ENCODE data around the gene TP53I11. TPM values are rescaled to one million over a fixed set of nuclear protein-coding genes. Genes with fewer than 3 reads are reported as not detected.

The TP53I11 gene
- polyA plus RNA-seq, 3 donors: 11.0 to 13.2 (median 11.3) TPM

GRCh38 chr11:44928816-44929215, 21.9 kb downstream of the TP53I11 start:
- no peaks in the 10 kb centered on the region for H4K20me1 ChIP-seq (ENCODE audit: insufficient read depth, low read length)
- Mint-ChIP-seq H3K4me3 (no peak overlapping the region), H3K27me3 (ENCODE audit: low read depth in 3 of 3) (peaks cover 5 to 7% (median 7%) of the 10 kb centered on the region in 3 donors), H3K9me3 (no peaks in the 10 kb centered on the region), H3K36me3 (peaks cover under 1% of the 10 kb centered on the region in 2 donors), H3K4me1 (no peaks in the 10 kb centered on the region), H3K27ac (no peak overlapping the region)
- no peak overlapping the region for H3K27ac ChIP-seq (ENCODE audit: low read depth in 1 of 2, low read length in 2 of 2)
- no peaks in the 10 kb centered on the region for H3K4me1 ChIP-seq (ENCODE audit: control insufficient read depth in 1 of 2, insufficient read depth in 2 of 2, low read length in 2 of 2)
- no peak overlapping the region for H3K4me3 ChIP-seq (replicated peaks in 1 of 3; ENCODE audit: low read depth in 2 of 3, low read length in 3 of 3)
- WGBS (ENCODE audit: insufficient coverage): no CpG with 5 or more reads among the region's 4 CpGs
- no peak for DNase-seq
- no peaks in the 10 kb centered on the region for H3K9me3 ChIP-seq (replicated peaks in 1 of 2; ENCODE audit: control insufficient read depth in 1 of 2, insufficient read depth in 1 of 2, low read length in 2 of 2)
- intact Hi-C loops (cut with micrococcal nuclease): no loop called here
- peaks cover 0 to 3% of the 10 kb centered on the region in 2 donors for H3K36me3 ChIP-seq (replicated peaks in 1 of 2; ENCODE audit: control insufficient read depth in 1 of 2, insufficient read depth in 2 of 2, low read length in 2 of 2)
- H2AFZ ChIP-seq (ENCODE audit: insufficient read depth, low read depth, low read length, poor library complexity, severe bottlenecking): no peak overlapping the region
- H3K79me2 ChIP-seq (ENCODE audit: insufficient read depth, low read length): no peaks in the 10 kb centered on the region
- H3K4me2 ChIP-seq (replicated peaks; ENCODE audit: extremely low read depth, low read length, poor library complexity, severe bottlenecking): no peak overlapping the region
- no peaks in the 10 kb centered on the region for H3K27me3 ChIP-seq (ENCODE audit: control insufficient read depth in 2 of 2, insufficient read depth in 2 of 2, low read length in 2 of 2)
- no peak overlapping the region for H3K9ac ChIP-seq (ENCODE audit: insufficient read depth, low read length, poor library complexity, severe bottlenecking)
- TF ChIP-seq CTCF (IDR thresholded peaks at IDR 0.05): no peak

- H3K4me3 ChIP-seq (replicated peaks in 1 of 3; ENCODE audit: low read depth in 2 of 3, low read length in 3 of 3): no peak overlapping the region
- no peaks in the 10 kb centered on the region for H3K36me3 ChIP-seq (replicated peaks in 1 of 2; ENCODE audit: control insufficient read depth in 1 of 2, insufficient read depth in 2 of 2, low read length in 2 of 2)
- no peaks in the 10 kb centered on the region for H3K27me3 ChIP-seq (ENCODE audit: control insufficient read depth in 2 of 2, insufficient read depth in 2 of 2, low read length in 2 of 2)
- Mint-ChIP-seq H3K36me3 (no peaks in the 10 kb centered on the region), H3K4me3 (no peak overlapping the region), H3K27me3 (ENCODE audit: low read depth in 3 of 3) (peaks cover 7 to 9% (median 7%) of the 10 kb centered on the region in 3 donors), H3K27ac (no peak overlapping the region), H3K9me3 (no peaks in the 10 kb centered on the region), H3K4me1 (no peaks in the 10 kb centered on the region)
- DNase-seq: no peak
- TF ChIP-seq CTCF (IDR thresholded peaks at IDR 0.05): no peak
- no peaks in the 10 kb centered on the region for H3K9me3 ChIP-seq (replicated peaks in 1 of 2; ENCODE audit: control insufficient read depth in 1 of 2, insufficient read depth in 1 of 2, low read length in 2 of 2)
- no peaks in the 10 kb centered on the region for H3K4me1 ChIP-seq (ENCODE audit: control insufficient read depth in 1 of 2, insufficient read depth in 2 of 2, low read length in 2 of 2)
- intact Hi-C loops (cut with micrococcal nuclease): no loop called here
- H3K27ac ChIP-seq (ENCODE audit: low read depth in 1 of 2, low read length in 2 of 2): no peak overlapping the region
- H3K4me2 ChIP-seq (replicated peaks; ENCODE audit: extremely low read depth, low read length, poor library complexity, severe bottlenecking): no peak overlapping the region
- no peak overlapping the region for H3K9ac ChIP-seq (ENCODE audit: insufficient read depth, low read length, poor library complexity, severe bottlenecking)
- WGBS (ENCODE audit: insufficient coverage): 92% methylated on average over 3 of the region's 4 CpGs
- H4K20me1 ChIP-seq (ENCODE audit: insufficient read depth, low read length): no peaks in the 10 kb centered on the region
- H3K79me2 ChIP-seq (ENCODE audit: insufficient read depth, low read length): no peaks in the 10 kb centered on the region
- H2AFZ ChIP-seq (ENCODE audit: insufficient read depth, low read depth, low read length, poor library complexity, severe bottlenecking): no peak overlapping the region
These were observed 22.5 kb downstream of the TP53I11 start for GRCh38 chr11:44928144-44928543.
